Ovary (tissue), 3 donors: Measurements from ENCODE around the gene MAP2K7.

ENCODE experiments used
- EP300 ChIP-seq: sonication (generic); formaldehyde crosslinking; IDR thresholded peaks from one replicate; pipeline ENCODE4 v1.6.1; 2017; ENCODE audit warnings: antibody characterized with exemption
- POLR2A ChIP-seq: fragments of 450-650 bp; IDR thresholded peaks from one replicate; pipeline ENCODE4 v1.6.1; 2017; ENCODE audit warnings: antibody characterized with exemption, mild to moderate bottlenecking, moderate library complexity
- TF ChIP-seq, protein P1 (sequence below), 3 donors: fragments of 450-650 bp in 2 of 3; fragments of 200-600 bp in 1 of 3; IDR thresholded peaks; one replicate each; pipeline versions ENCODE4 v1.5.1 to v1.8.0; 2016 to 2022; ENCODE audit warnings: antibody characterized with exemption in 3 of 3, mild to moderate bottlenecking in 1 of 3
- donor health status: DM: no; HTN: no; CAD: no.

DNA sequence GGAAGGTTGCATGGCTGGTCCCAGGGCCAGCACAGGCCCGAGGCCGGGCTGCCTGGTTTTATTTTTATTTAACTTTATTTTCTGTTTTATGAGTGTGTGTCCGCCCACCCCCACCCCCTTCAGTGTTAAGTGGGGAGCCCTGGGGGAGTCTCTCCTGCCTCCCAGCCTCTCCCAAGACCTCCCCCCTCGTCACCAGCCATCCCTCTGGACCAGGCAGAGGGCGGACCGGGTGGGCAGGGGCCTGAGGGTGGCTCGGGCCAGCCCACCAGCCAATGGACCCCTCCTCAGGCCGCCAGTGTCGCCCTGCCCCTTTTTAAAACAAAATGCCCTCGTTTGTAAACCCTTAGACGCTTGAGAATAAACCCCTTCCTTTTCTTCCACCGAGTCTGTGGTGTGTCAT lies 10.4 kb downstream of the MAP2K7 start:
- no peak for TF ChIP-seq EP300
- TF ChIP-seq, protein P1, sequence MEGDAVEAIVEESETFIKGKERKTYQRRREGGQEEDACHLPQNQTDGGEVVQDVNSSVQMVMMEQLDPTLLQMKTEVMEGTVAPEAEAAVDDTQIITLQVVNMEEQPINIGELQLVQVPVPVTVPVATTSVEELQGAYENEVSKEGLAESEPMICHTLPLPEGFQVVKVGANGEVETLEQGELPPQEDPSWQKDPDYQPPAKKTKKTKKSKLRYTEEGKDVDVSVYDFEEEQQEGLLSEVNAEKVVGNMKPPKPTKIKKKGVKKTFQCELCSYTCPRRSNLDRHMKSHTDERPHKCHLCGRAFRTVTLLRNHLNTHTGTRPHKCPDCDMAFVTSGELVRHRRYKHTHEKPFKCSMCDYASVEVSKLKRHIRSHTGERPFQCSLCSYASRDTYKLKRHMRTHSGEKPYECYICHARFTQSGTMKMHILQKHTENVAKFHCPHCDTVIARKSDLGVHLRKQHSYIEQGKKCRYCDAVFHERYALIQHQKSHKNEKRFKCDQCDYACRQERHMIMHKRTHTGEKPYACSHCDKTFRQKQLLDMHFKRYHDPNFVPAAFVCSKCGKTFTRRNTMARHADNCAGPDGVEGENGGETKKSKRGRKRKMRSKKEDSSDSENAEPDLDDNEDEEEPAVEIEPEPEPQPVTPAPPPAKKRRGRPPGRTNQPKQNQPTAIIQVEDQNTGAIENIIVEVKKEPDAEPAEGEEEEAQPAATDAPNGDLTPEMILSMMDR (IDR thresholded peaks at IDR 0.05), result no peak
- TF ChIP-seq POLR2A, result no peak
